ENCODE data around the gene RP9.

GRCh38 chr7:33062782-33063443 is 46.3 kb downstream of the RP9 start:
- no peak for TF ChIP-seq MAFK (IDR thresholded peaks at IDR 0.05; ENCODE audit: low read depth, low read length)
- no peak for TF ChIP-seq CTCF (conservative IDR thresholded peaks at IDR 0.05; ENCODE audit: low read depth, low read length)
- TF ChIP-seq MXI1 (IDR thresholded peaks at IDR 0.05; ENCODE audit: borderline replicate concordance, low read depth, low read length), result no peak
- no peak for TF ChIP-seq BHLHE40 (IDR thresholded peaks at IDR 0.05; ENCODE audit: low read depth, low read length)
- no peak for TF ChIP-seq CHD1 (IDR thresholded peaks at IDR 0.05; ENCODE audit: low read depth, low read length)
- no peak for TF ChIP-seq FOS (IDR thresholded peaks at IDR 0.05; ENCODE audit: low read depth, low read length)
- TF ChIP-seq RCOR1 (IDR thresholded peaks at IDR 0.05; ENCODE audit: insufficient replicate concordance, low read length), result no peak
- TF ChIP-seq CEBPB (IDR thresholded peaks at IDR 0.05; ENCODE audit: low read depth, low read length), result no peak
- TF ChIP-seq RAD21 (IDR thresholded peaks at IDR 0.05; ENCODE audit: low read length), result no peak
- peak; percentile 60; the same call in 1 of the 2 replicates for TF ChIP-seq POLR2A (IDR thresholded peaks at IDR 0.05; ENCODE audit: low read depth, low read length)
